VCaP (cell line): ENCODE measurements around the gene TSPAN11.
"Not testable (repeated sequence)": the region's sequence is repeated elsewhere in the genome, so short reads cannot be mapped to it uniquely, and the experiment has no call there.

Experiments
- H3K27ac ChIP-seq: fragments of 450-650 bp; 2 replicates; pipeline ENCODE4 v1.5.1; 2017
- TF ChIP-seq, protein P1 (sequence below): fragments of 450-650 bp; conservative IDR thresholded peaks from 2 replicates; pipeline ENCODE4 v1.5.1; 2017; ENCODE audit warnings: mild to moderate bottlenecking, moderate library complexity

TSPAN11 gene

GRCh38 chr12:30885321-30885720, 41.2 kb upstream of the TSPAN11 start:
- TF ChIP-seq, protein P1, sequence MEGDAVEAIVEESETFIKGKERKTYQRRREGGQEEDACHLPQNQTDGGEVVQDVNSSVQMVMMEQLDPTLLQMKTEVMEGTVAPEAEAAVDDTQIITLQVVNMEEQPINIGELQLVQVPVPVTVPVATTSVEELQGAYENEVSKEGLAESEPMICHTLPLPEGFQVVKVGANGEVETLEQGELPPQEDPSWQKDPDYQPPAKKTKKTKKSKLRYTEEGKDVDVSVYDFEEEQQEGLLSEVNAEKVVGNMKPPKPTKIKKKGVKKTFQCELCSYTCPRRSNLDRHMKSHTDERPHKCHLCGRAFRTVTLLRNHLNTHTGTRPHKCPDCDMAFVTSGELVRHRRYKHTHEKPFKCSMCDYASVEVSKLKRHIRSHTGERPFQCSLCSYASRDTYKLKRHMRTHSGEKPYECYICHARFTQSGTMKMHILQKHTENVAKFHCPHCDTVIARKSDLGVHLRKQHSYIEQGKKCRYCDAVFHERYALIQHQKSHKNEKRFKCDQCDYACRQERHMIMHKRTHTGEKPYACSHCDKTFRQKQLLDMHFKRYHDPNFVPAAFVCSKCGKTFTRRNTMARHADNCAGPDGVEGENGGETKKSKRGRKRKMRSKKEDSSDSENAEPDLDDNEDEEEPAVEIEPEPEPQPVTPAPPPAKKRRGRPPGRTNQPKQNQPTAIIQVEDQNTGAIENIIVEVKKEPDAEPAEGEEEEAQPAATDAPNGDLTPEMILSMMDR: no peak
- no peak overlapping the region for H3K27ac ChIP-seq

GRCh38 chr12:30887226-30887625, 39.3 kb upstream of the TSPAN11 start:
- no peak overlapping the region for H3K27ac ChIP-seq
- TF ChIP-seq, protein P1: no peak

DNA sequence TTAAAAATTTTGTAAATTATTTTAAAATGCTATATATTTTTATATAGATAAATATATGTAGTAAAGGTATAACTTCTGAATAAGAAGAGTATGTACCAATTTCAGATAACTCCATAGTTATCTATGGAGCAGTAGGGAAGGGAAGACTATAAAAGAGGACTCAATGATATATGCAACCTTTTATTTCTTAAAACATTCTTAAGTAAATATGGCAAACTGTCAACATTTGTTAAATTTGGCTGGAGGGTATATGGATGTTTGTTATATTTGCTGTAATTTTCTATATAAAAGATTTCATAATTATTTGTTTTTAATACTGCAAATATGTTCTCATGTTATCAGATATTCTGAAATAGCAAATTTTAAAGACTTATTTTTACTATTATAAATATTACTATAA, 38.3 kb upstream of the TSPAN11 start:
- TF ChIP-seq, protein P1: no peak
- H3K27ac ChIP-seq: no peak overlapping the region

DNA sequence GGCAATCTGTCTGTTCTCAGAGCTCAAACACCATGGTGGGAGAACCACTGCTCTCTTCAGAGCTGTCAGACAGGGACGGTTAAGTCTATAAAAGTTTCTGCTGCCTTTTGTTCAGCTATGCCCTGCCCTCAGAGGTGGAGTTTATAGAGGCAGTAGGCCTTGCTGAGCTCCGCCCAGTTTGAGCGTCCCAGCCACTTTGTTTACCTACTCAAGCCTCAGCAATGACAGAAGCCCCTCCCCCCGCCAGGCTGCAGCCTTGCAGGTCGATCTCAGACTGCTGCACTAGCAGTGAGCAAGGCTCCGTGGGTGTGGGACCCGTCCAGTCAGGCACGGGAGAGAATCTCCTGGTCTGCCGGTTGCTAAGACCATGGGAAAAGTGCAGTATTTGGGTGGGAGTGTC, 32.0 kb upstream of the TSPAN11 start:
- not testable (repeated sequence) for H3K27ac ChIP-seq

- H3K27ac ChIP-seq: no peak overlapping the region
- TF ChIP-seq, protein P1: no peak
These were observed 30.1 kb upstream of the TSPAN11 start for GRCh38 chr12:30896461-30896860.

DNA sequence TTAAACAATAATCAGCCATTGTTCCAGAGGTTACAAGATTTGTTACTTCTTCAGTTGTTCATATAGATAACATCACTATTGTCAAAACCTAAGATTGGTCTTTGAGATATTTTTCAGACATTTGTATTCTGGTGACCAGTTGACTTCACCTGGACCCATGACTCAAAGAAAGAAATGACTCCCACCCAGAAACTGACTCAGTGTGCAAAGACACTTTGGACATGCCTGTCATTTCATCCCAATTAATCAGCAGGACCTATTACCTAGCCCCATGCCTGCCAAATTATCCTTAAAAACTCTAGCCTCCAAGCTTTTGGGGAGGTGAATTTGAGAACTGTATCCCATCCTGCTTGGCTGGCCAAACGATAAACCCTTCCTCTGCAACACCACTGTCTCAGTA, 27.7 kb upstream of the TSPAN11 start:
- TF ChIP-seq, protein P1: no peak
- no peak overlapping the region for H3K27ac ChIP-seq

DNA sequence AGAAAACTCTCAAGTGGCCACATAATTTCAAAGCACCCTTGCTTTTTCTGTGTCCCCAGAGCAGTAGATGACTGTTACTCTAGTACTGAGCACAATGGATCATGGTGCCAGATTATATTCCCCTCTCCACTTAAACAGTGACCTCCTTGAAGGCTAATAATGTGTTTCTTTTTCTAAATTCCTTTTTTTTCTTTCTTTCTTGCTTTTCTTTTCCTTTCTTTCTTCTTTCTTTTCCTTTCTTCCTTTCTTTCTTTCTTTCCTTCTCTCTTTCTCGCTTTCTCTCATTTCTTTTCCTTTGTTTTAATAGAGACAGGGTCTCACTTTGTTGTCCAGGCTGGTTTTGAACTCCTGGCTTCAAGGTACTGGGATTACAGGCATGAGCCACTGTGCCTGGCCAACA, 26.2 kb upstream of the TSPAN11 start:
- no peak overlapping the region for H3K27ac ChIP-seq
- TF ChIP-seq, protein P1: no peak

GRCh38 chr12:30902001-30902400, 24.5 kb upstream of the TSPAN11 start:
- H3K27ac ChIP-seq: no peak overlapping the region

More at GRCh38 chr12:30902001-30902400, 24.5 kb upstream of the TSPAN11 start:
- TF ChIP-seq, protein P1: no peak
